Epithelial cell of prostate (primary cell): Measurements from ENCODE around the gene SSBP2.
"Not testable (repeated sequence)": the region's sequence is repeated elsewhere in the genome, so short reads cannot be mapped to it uniquely, and the experiment has no call there.

Experiments used
- DNase-seq: peaks from one replicate; pipeline ENCODE4 v3.0.0-alpha.2; 2011; ENCODE audit warnings: low read depth, low spot score
- H3K27ac ChIP-seq: fragments of 450-650 bp; 2 replicates; pipeline ENCODE4 v1.5.1; 2017; ENCODE audit warnings: mild to moderate bottlenecking

Gene SSBP2

GRCh38 chr5:81409361-81409760, 341.5 kb downstream of the SSBP2 start:
- H3K27ac ChIP-seq, result no peak overlapping the region

GRCh38 chr5:81408496-81408895, 342.4 kb downstream of the SSBP2 start:
- no peak overlapping the region for H3K27ac ChIP-seq
- no peak for DNase-seq

More at GRCh38 chr5:81409361-81409760, 341.5 kb downstream of the SSBP2 start:
- no peak for DNase-seq

GRCh38 chr5:81407811-81408210, 343.1 kb downstream of the SSBP2 start:
- not testable (repeated sequence) for H3K27ac ChIP-seq, DNase-seq

GRCh38 chr5:81405126-81405891, 345.6 kb downstream of the SSBP2 start:
- H3K27ac ChIP-seq, result no peak overlapping the region
- DNase-seq, result no peak

GRCh38 chr5:81402192-81402930, 348.5 kb downstream of the SSBP2 start:
- no peak for DNase-seq
- H3K27ac ChIP-seq, result no peak overlapping the region

- no peak for DNase-seq
- no peak overlapping the region for H3K27ac ChIP-seq
Observed at GRCh38 chr5:81401266-81401665, 349.6 kb downstream of the SSBP2 start.

- no peak for DNase-seq
- no peak overlapping the region for H3K27ac ChIP-seq
Observed at GRCh38 chr5:81400375-81400774, 350.5 kb downstream of the SSBP2 start.

- H3K27ac ChIP-seq, result no peak overlapping the region
- no peak for DNase-seq
Observed at GRCh38 chr5:81398741-81399140, 352.2 kb downstream of the SSBP2 start.

GRCh38 chr5:81397176-81397575, 353.7 kb downstream of the SSBP2 start:
- no peak for DNase-seq
- no peak overlapping the region for H3K27ac ChIP-seq

GRCh38 chr5:81395262-81395661, 355.6 kb downstream of the SSBP2 start:
- DNase-seq, result no peak
- no peak overlapping the region for H3K27ac ChIP-seq

- no peak for DNase-seq
Observed at GRCh38 chr5:81393783-81394718, 356.8 kb downstream of the SSBP2 start, which contains the start of gene ACOT12. ACOT12 (minus strand) TSS chr5:81394134; CDS start chr5:81394114, 20 bp downstream.

GRCh38 chr5:81393430-81393782, 357.5 kb downstream of the SSBP2 start:
- no peak overlapping the region for H3K27ac ChIP-seq
- no peak for DNase-seq

More at GRCh38 chr5:81393783-81394718, 356.8 kb downstream of the SSBP2 start, which contains the start of gene ACOT12:
- no peak within 1 kb of the TSS for H3K27ac ChIP-seq

GRCh38 chr5:81389025-81389424, 361.9 kb downstream of the SSBP2 start:
- H3K27ac ChIP-seq, result no peak overlapping the region
- DNase-seq, result no peak

GRCh38 chr5:81388169-81388568, 362.7 kb downstream of the SSBP2 start:
- H3K27ac ChIP-seq, result no peak overlapping the region
- DNase-seq, result no peak

- H3K27ac ChIP-seq, result no peak overlapping the region
- DNase-seq, result no peak
Observed at GRCh38 chr5:81383867-81384266, 367.0 kb downstream of the SSBP2 start.

- no peak for DNase-seq
Observed at GRCh38 chr5:81371354-81371876, 379.5 kb downstream of the SSBP2 start.

GRCh38 chr5:81370912-81371311, 380.0 kb downstream of the SSBP2 start:
- H3K27ac ChIP-seq, result no peak overlapping the region
- no peak for DNase-seq

More at GRCh38 chr5:81371354-81371876, 379.5 kb downstream of the SSBP2 start:
- no peak overlapping the region for H3K27ac ChIP-seq

- H3K27ac ChIP-seq, result no peak overlapping the region
- DNase-seq, result no peak
Observed at GRCh38 chr5:81365541-81365940, 385.4 kb downstream of the SSBP2 start.

- H3K27ac ChIP-seq, result no peak overlapping the region
- DNase-seq, result no peak
Observed at GRCh38 chr5:81363093-81363871, 387.6 kb downstream of the SSBP2 start.
